B cell (primary cell): Measurements from ENCODE around the gene MAP4K1. TPM values are rescaled to one million over a fixed set of nuclear protein-coding genes. Genes with fewer than 3 reads are reported as not detected.

Experiments used
- ATAC-seq: fragments of 200-7000 bp; cut with Tn5 transposase; one replicate; pipeline ENCODE4 v1.10.0; 2021; ENCODE audit warnings: low read depth, mild to moderate bottlenecking, moderate number of reproducible peaks, moderate library complexity
- CTCF ChIA-PET: fragments of 350-600 bp; sonication (Branson Sonifier 250); formaldehyde crosslinking; loops from one replicate; lab custom pipeline; 2021; ENCODE audit warnings: antibody characterized with exemption, inconsistent platforms; lab: Charles Lee
- POLR2A ChIA-PET: fragments of 350-600 bp; sonication (Branson Sonifier 250); formaldehyde crosslinking; loops from one replicate; lab custom pipeline; 2021; ENCODE audit warnings: antibody characterized with exemption; lab: Charles Lee
- DNase-seq: peaks from one replicate; pipeline ENCODE4 v3.0.0; 2013
- H2AFZ ChIP-seq: 2 replicates; pipeline ENCODE4 v1.6.1; 2012; ENCODE audit warnings: mild to moderate bottlenecking, low read depth, low read length; ENCODE audit not compliant: insufficient read depth, poor library complexity, severe bottlenecking
- H3K27ac ChIP-seq, 2 donors: 1 replicate in 1 of 2; 2 replicates in 1 of 2; pipeline ENCODE4 v1.5.1; 2012 to 2013; ENCODE audit warnings: low read length in 2 of 2, mild to moderate bottlenecking in 2 of 2, moderate library complexity in 1 of 2
- H3K27me3 ChIP-seq, 4 experiments: fragments of 200-600 bp in 1 of 4; sonication (generic) in 1 of 4; replicated peaks in 1 of 4; 1 replicate in 2 of 4; 2 replicates in 2 of 4; pipeline versions ENCODE4 v1.6.1 to v1.7.0; 2013 to 2016; ENCODE audit warnings: low read length in 3 of 4, mild to moderate bottlenecking in 2 of 4, mixed read lengths in 1 of 4, moderate library complexity in 1 of 4; ENCODE audit not compliant: insufficient read depth in 4 of 4, control insufficient read depth in 3 of 4; ENCODE audit errors: control extremely low read depth in 1 of 4
- H3K36me3 ChIP-seq, 2 experiments: replicated peaks in 1 of 2; 1 replicate in 1 of 2; 2 replicates in 1 of 2; pipeline versions ENCODE4 v1.6.1 to v1.7.1; 2013; ENCODE audit warnings: low read length in 1 of 2; ENCODE audit not compliant: insufficient read depth in 2 of 2, control insufficient read depth in 1 of 2; ENCODE audit errors: control extremely low read depth in 1 of 2, extremely low read depth in 1 of 2
- H3K4me1 ChIP-seq, 2 donors: fragments of 200-600 bp in 1 of 2; sonication (generic) in 1 of 2; 1 replicate in 1 of 2; 2 replicates in 1 of 2; pipeline versions ENCODE4 v1.5.1 to v1.6.1; 2013 to 2017; ENCODE audit warnings: low read length in 2 of 2; ENCODE audit not compliant: control insufficient read depth in 2 of 2, insufficient read depth in 2 of 2
- H3K4me2 ChIP-seq: replicated peaks from 2 replicates; pipeline ENCODE3; 2012; ENCODE audit warnings: mild to moderate bottlenecking, low read depth, low read length; ENCODE audit not compliant: poor library complexity, severe bottlenecking
- H3K4me3 ChIP-seq, 5 experiments: fragments of 200-600 bp in 1 of 5; sonication (generic) in 1 of 5; 1 replicate in 3 of 5; 2 replicates in 2 of 5; pipeline versions ENCODE4 v1.5.1 to v1.7.0; 2011 to 2016; ENCODE audit warnings: low read length in 4 of 5, mild to moderate bottlenecking in 4 of 5, low read depth in 2 of 5, control low read depth in 1 of 5, moderate library complexity in 1 of 5; ENCODE audit not compliant: insufficient read depth in 1 of 5; ENCODE audit errors: control extremely low read depth in 1 of 5, extremely low read depth in 1 of 5
- H3K79me2 ChIP-seq: fragments of 200-600 bp; sonication (generic); one replicate; pipeline ENCODE4 v1.6.0; 2016; ENCODE audit warnings: low read length; ENCODE audit not compliant: control insufficient read depth, insufficient read depth
- H3K9ac ChIP-seq: fragments of 200-600 bp; sonication (generic); 2 replicates; pipeline ENCODE4 v1.6.1; 2017; ENCODE audit warnings: mild to moderate bottlenecking, low read length, moderate library complexity
- H3K9me3 ChIP-seq, 3 donors: one replicate each; pipeline versions ENCODE4 v1.6.1 to v1.7.1; 2013; ENCODE audit warnings: low read length in 2 of 3; ENCODE audit not compliant: control insufficient read depth in 2 of 3, insufficient read depth in 1 of 3; ENCODE audit errors: control extremely low read depth in 1 of 3
- H4K20me1 ChIP-seq: 2 replicates; pipeline ENCODE4 v1.6.0; 2012; ENCODE audit warnings: mild to moderate bottlenecking, low read length; ENCODE audit not compliant: insufficient read depth, control insufficient read depth, poor library complexity, severe bottlenecking
- H3K27ac Mint-ChIP-seq: one replicate; pipeline ENCODE4 v1.8.0; 2021; ENCODE audit warnings: mixed read lengths
- H3K27me3 Mint-ChIP-seq: one replicate; pipeline ENCODE4 v1.8.0; 2021; ENCODE audit warnings: mixed read lengths
- H3K4me1 Mint-ChIP-seq: one replicate; pipeline ENCODE4 v1.8.0; 2021; ENCODE audit warnings: mixed read lengths
- H3K4me3 Mint-ChIP-seq: one replicate; pipeline ENCODE4 v1.8.0; 2021; ENCODE audit warnings: mixed read lengths
- H3K9me3 Mint-ChIP-seq: one replicate; pipeline ENCODE4 v1.8.0; 2022; ENCODE audit warnings: mixed read lengths; ENCODE audit not compliant: insufficient read depth
- CTCF ChIP-seq: fragments of 200-600 bp; IDR thresholded peaks from one replicate; pipeline ENCODE4 v1.8.0; 2022; ENCODE audit warnings: antibody characterized with exemption, mild to moderate bottlenecking
- EZH2 ChIP-seq: IDR thresholded peaks from 2 replicates; pipeline ENCODE4 v1.6.1; 2012; ENCODE audit warnings: borderline replicate concordance, low read depth, mild to moderate bottlenecking, moderate library complexity, low read length; ENCODE audit not compliant: insufficient read depth, poor library complexity, severe bottlenecking
- WGBS: methylation state at CpG from one replicate; pipeline ENCODE4 v1.1.5; 2013; ENCODE audit warnings: missing lambda C conversion rate; ENCODE audit not compliant: insufficient coverage; 5-methylcytosine and 5-hydroxymethylcytosine counted together
- intact Hi-C: fragments of 100-400 bp; cut with micrococcal nuclease; formaldehyde crosslinking; loops from one replicate; pipeline ENCODE4 v1.10.0; 2022
- polyA plus RNA-seq: library from polyadenylated mRNA; depleted of rRNA; stranded (reverse); fragments of >200 nt; gene quantifications from 2 replicates; pipeline ENCODE4 v1.2.3, GENCODE V29; 2012
- total RNA-seq, 2 donors: library from RNA; stranded (reverse); fragments of 120-200 nt in 1 of 2; gene quantifications; 1 replicate in 1 of 2; 2 replicates in 1 of 2; pipeline versions ENCODE4 v1.2.3 to v1.2.4, GENCODE V29; 2013 to 2022

Gene MAP4K1
- total and polyA plus RNA-seq, 2 donors (not counting 1 experiment from before 2014, with no cell fraction given): 291 to 415 TPM

GRCh38 chr19:38665950-38666662 lies 48.4 kb upstream of the MAP4K1 start:
- no peak overlapping the region for H2AFZ ChIP-seq
- peak overlapping the region; percentile 78 for H3K4me2 ChIP-seq
- no peaks in the 10 kb centered on the region for H3K9me3 Mint-ChIP-seq
- H3K27me3 ChIP-seq: no peaks in the 10 kb centered on the region
- peak overlapping the region; percentile 76 to 89 for H3K27ac ChIP-seq
- no peaks in the 10 kb centered on the region for H3K27me3 Mint-ChIP-seq
- no peak overlapping the region for H3K4me3 ChIP-seq
- no peak for ATAC-seq
- H3K4me1 Mint-ChIP-seq: peaks cover 70% of the 10 kb centered on the region
- POLR2A ChIA-PET: no interaction called here
- TF ChIP-seq EZH2 (no peak), CTCF (no peak)
- peaks cover 0 to 6% of the 10 kb centered on the region in 2 experiments for H3K36me3 ChIP-seq
- peaks cover 18% of the 10 kb centered on the region for H4K20me1 ChIP-seq
- H3K4me1 ChIP-seq: peaks cover 65 to 72% of the 10 kb centered on the region in 2 donors
- H3K27ac Mint-ChIP-seq: peak overlapping the region; percentile 95
- peak overlapping the region; percentile 19 for H3K4me3 Mint-ChIP-seq
- intact Hi-C loops: no loop called here
- DNase-seq: no peak
- CTCF ChIA-PET: no interaction called here
- H3K9ac ChIP-seq: peak overlapping the region; percentile 60
- WGBS: 77% methylated on average over 12 of the region's 19 CpGs
- H3K9me3 ChIP-seq: no peaks in the 10 kb centered on the region
- peaks cover 100% of the 10 kb centered on the region for H3K79me2 ChIP-seq
